IMR-90 (cell line): ENCODE results near the gene FSTL3. TPM values are rescaled to one million over a fixed set of nuclear protein-coding genes. Genes with fewer than 3 reads are reported as not detected.

Experiments used
- ATAC-seq: fragments of 200-7000 bp; cut with Tn5 transposase; 2 replicates; pipeline ENCODE4 v1.9.1; 2020; ENCODE audit warnings: low read depth, mild to moderate bottlenecking, moderate library complexity
- BruUV-seq: library from RNA; stranded (reverse); fragments of 400-500 nt; replicated peaks from 2 replicates; lab custom pipeline; 2021; lab: Mats Ljungman, UMichigan
- CTCF ChIA-PET: fragments of 300-600 bp; formaldehyde crosslinking; extraction: SDS; loops from one replicate; lab custom pipeline; 2021; ENCODE audit warnings: antibody characterized with exemption; lab: Yijun Ruan, JAX
- POLR2A ChIA-PET: fragments of 300-600 bp; sonication (Branson Sonifier 250); formaldehyde crosslinking; loops from one replicate; lab custom pipeline; 2022; ENCODE audit warnings: antibody characterized with exemption; ENCODE audit not compliant: unreplicated experiment; lab: Charles Lee
- DNase-seq: peaks from one replicate; pipeline ENCODE4 v3.0.0; 2013
- H2AFZ ChIP-seq: replicated peaks from 2 replicates; pipeline ENCODE3; 2013; ENCODE audit warnings: low read length, mild to moderate bottlenecking; ENCODE audit not compliant: poor library complexity
- H2AK5ac ChIP-seq: 2 replicates; pipeline ENCODE4 v1.6.1; 2013; ENCODE audit warnings: low read depth, low read length, inconsistent platforms
- H2AK9ac ChIP-seq: replicated peaks from 2 replicates; pipeline ENCODE3; 2013; ENCODE audit warnings: mild to moderate bottlenecking, low read depth, low read length, moderate library complexity; ENCODE audit not compliant: poor library complexity
- H2BK120ac ChIP-seq: 2 replicates; pipeline ENCODE4 v1.6.1; 2013; ENCODE audit warnings: low read depth, low read length, inconsistent platforms
- H2BK15ac ChIP-seq: 3 replicates; pipeline ENCODE4 v1.6.1; 2013; ENCODE audit warnings: low read depth, low read length, inconsistent platforms
- H2BK20ac ChIP-seq: 2 replicates; pipeline ENCODE4 v1.6.1; 2013; ENCODE audit warnings: low read depth, mild to moderate bottlenecking, inconsistent platforms, low read length, moderate library complexity
- H2BK5ac ChIP-seq: 2 replicates; pipeline ENCODE4 v1.6.1; 2013; ENCODE audit warnings: mild to moderate bottlenecking, low read depth, low read length, inconsistent platforms; ENCODE audit not compliant: poor library complexity, severe bottlenecking
- H3K14ac ChIP-seq: replicated peaks from 2 replicates; pipeline ENCODE4 v1.6.1; 2013; ENCODE audit warnings: low read depth, low read length, inconsistent platforms
- H3K18ac ChIP-seq: 2 replicates; pipeline ENCODE4 v1.6.1; 2013; ENCODE audit warnings: low read depth, low read length, control low read depth
- H3K23ac ChIP-seq: 2 replicates; pipeline ENCODE4 v1.6.1; 2013; ENCODE audit warnings: low read depth, low read length, inconsistent platforms
- H3K27ac ChIP-seq: 2 replicates; pipeline ENCODE4 v1.5.1; 2013; ENCODE audit warnings: mild to moderate bottlenecking, control low read depth, low read length; ENCODE audit not compliant: insufficient read depth
- H3K27me3 ChIP-seq: 2 replicates; pipeline ENCODE4 v1.6.1; 2013; ENCODE audit warnings: low read length; ENCODE audit not compliant: control insufficient read depth, insufficient read depth
- H3K36me3 ChIP-seq: 2 replicates; pipeline ENCODE4 v1.6.1; 2013; ENCODE audit warnings: low read length, mixed read lengths; ENCODE audit not compliant: control insufficient read depth, insufficient read depth
- H3K4ac ChIP-seq: 2 replicates; pipeline ENCODE4 v1.6.1; 2013; ENCODE audit warnings: low read depth, low read length, inconsistent platforms
- H3K4me1 ChIP-seq: 2 replicates; pipeline ENCODE4 v1.6.1; 2013; ENCODE audit warnings: low read length, mixed read lengths; ENCODE audit not compliant: control insufficient read depth, insufficient read depth
- H3K4me2 ChIP-seq: 2 replicates; pipeline ENCODE4 v1.6.1; 2013; ENCODE audit warnings: low read depth, mild to moderate bottlenecking, control low read depth, low read length, moderate library complexity
- H3K4me3 ChIP-seq: 2 replicates; pipeline ENCODE4 v1.5.1; 2013; ENCODE audit warnings: low read depth, mild to moderate bottlenecking, control low read depth, low read length, moderate library complexity; ENCODE audit not compliant: insufficient read depth
- H3K56ac ChIP-seq: 2 replicates; pipeline ENCODE4 v1.6.1; 2013; ENCODE audit warnings: low read length, inconsistent platforms; ENCODE audit not compliant: insufficient read depth; ENCODE audit errors: extremely low read depth
- H3K79me1 ChIP-seq, 2 experiments: 2 replicates each; pipeline ENCODE4 v1.6.1; 2013; ENCODE audit warnings: low read length in 2 of 2, inconsistent platforms in 1 of 2, low read depth in 1 of 2
- H3K9ac ChIP-seq: 2 replicates; pipeline ENCODE4 v1.6.1; 2013; ENCODE audit warnings: low read depth, low read length, control low read depth
- H3K9me1 ChIP-seq: 2 replicates; pipeline ENCODE4 v1.6.1; 2013; ENCODE audit warnings: low read length, inconsistent platforms; ENCODE audit not compliant: insufficient read depth
- H3K9me3 ChIP-seq: 2 replicates; pipeline ENCODE4 v1.6.1; 2013; ENCODE audit warnings: low read length; ENCODE audit not compliant: control insufficient read depth, insufficient read depth
- H4K20me1 ChIP-seq: 2 replicates; pipeline ENCODE4 v1.6.1; 2013; ENCODE audit warnings: low read length, inconsistent platforms; ENCODE audit not compliant: insufficient read depth
- H4K5ac ChIP-seq: 2 replicates; pipeline ENCODE4 v1.6.1; 2013; ENCODE audit warnings: mild to moderate bottlenecking, low read depth, low read length, control low read depth
- H4K8ac ChIP-seq, 2 experiments: 2 replicates each; pipeline ENCODE4 v1.6.1; 2013; ENCODE audit warnings: low read depth in 2 of 2, low read length in 2 of 2, control low read depth in 1 of 2, inconsistent platforms in 1 of 2
- H4K91ac ChIP-seq: 2 replicates; pipeline ENCODE4 v1.6.1; 2013; ENCODE audit warnings: low read depth, low read length, inconsistent platforms; ENCODE audit not compliant: insufficient read depth
- BHLHE40 ChIP-seq: fragments of 150-350 bp; IDR thresholded peaks from 2 replicates; pipeline ENCODE4 v1.6.1; 2016; ENCODE audit warnings: mild to moderate bottlenecking, low read depth, low read length
- FOS ChIP-seq: fragments of 150-350 bp; IDR thresholded peaks from 2 replicates; pipeline ENCODE4 v1.6.1; 2016; ENCODE audit warnings: low read depth, low read length
- MAFK ChIP-seq: IDR thresholded peaks from 2 replicates; pipeline ENCODE4 v1.6.1; 2012; ENCODE audit warnings: low read depth, low read length, improper control_type of control experiment
- MAZ ChIP-seq: IDR thresholded peaks from 2 replicates; pipeline ENCODE4 v1.6.1; 2012; ENCODE audit warnings: low read depth, mild to moderate bottlenecking, low read length, improper control_type of control experiment, moderate library complexity, borderline replicate concordance
- MXI1 ChIP-seq: IDR thresholded peaks from 2 replicates; pipeline ENCODE4 v1.6.1; 2012; ENCODE audit warnings: low read depth, mild to moderate bottlenecking, low read length, moderate library complexity, borderline replicate concordance
- NFE2L2 ChIP-seq: fragments of 150-350 bp; IDR thresholded peaks from 2 replicates; pipeline ENCODE4 v1.6.1; 2016; ENCODE audit warnings: low read depth, mild to moderate bottlenecking, low read length
- POLR2A ChIP-seq: IDR thresholded peaks from 2 replicates; pipeline ENCODE4 v1.6.1; 2012; ENCODE audit warnings: mild to moderate bottlenecking, low read depth, low read length
- RAD21 ChIP-seq: IDR thresholded peaks from 2 replicates; pipeline ENCODE4 v1.6.1; 2012; ENCODE audit warnings: low read length, improper control_type of control experiment
- RCOR1 ChIP-seq: IDR thresholded peaks from 2 replicates; pipeline ENCODE4 v1.6.1; 2012; ENCODE audit warnings: mild to moderate bottlenecking, low read length, improper control_type of control experiment; ENCODE audit not compliant: insufficient replicate concordance
- RFX5 ChIP-seq: IDR thresholded peaks from 2 replicates; pipeline ENCODE4 v1.8.0; 2012; ENCODE audit warnings: low read depth, mild to moderate bottlenecking, low read length, moderate library complexity
- SMC3 ChIP-seq: fragments of 150-350 bp; IDR thresholded peaks from 2 replicates; pipeline ENCODE4 v1.6.1; 2016; ENCODE audit warnings: low read depth, mild to moderate bottlenecking, antibody characterized with exemption, low read length, moderate library complexity
- WGBS, 2 experiments: methylation state at CpG; one replicate each; pipeline versions ENCODE4 v1.1.5 to v1.1.7; 2013; ENCODE audit warnings: missing lambda C conversion rate in 2 of 2; ENCODE audit not compliant: insufficient read length in 1 of 2; ENCODE audit errors: extremely low coverage in 2 of 2; 5-methylcytosine and 5-hydroxymethylcytosine counted together
- dilution Hi-C: fragments of 300-500 bp; cut with HindIII; formaldehyde crosslinking; loops from one replicate; pipeline ENCODE4 v1.14.3; 2018; ENCODE audit warnings: low sequenced_read_pairs; ENCODE audit not compliant: unreplicated experiment
- in situ Hi-C: fragments of 300-500 bp; cut with MboI; formaldehyde crosslinking; loops from 3 replicates; pipeline ENCODE4 v1.14.3; 2019; ENCODE audit warnings: low sequenced_read_pairs, inconsistent platforms, mixed read lengths
- intact Hi-C: fragments of 100-400 bp; cut with micrococcal nuclease; formaldehyde crosslinking; loops from 2 replicates; pipeline ENCODE4 v1.10.0; 2022
- polyA plus RNA-seq, 3 experiments: library from polyadenylated mRNA; depleted of rRNA; stranded (reverse); fragments of >200 nt; gene quantifications; 2 replicates each; pipeline ENCODE4 v1.2.3, GENCODE V29; 2012; ENCODE audit warnings: low replicate concordance in 1 of 3
- total RNA-seq: library from RNA; depleted of rRNA; stranded (reverse); fragments of >200 nt; gene quantifications from 2 replicates; pipeline ENCODE4 v1.2.3, GENCODE V29; 2012
- TF ChIP-seq, protein P1 (sequence below): fragments of 150-350 bp; IDR thresholded peaks from 2 replicates; pipeline ENCODE4 v1.6.1; 2016; ENCODE audit warnings: low read depth, mild to moderate bottlenecking, low read length, moderate library complexity, borderline replicate concordance
- TF ChIP-seq, protein P2 (sequence below): conservative IDR thresholded peaks from 2 replicates; pipeline ENCODE4 v1.5.1; 2012; ENCODE audit warnings: mild to moderate bottlenecking, low read depth, low read length, improper control_type of control experiment

Gene FSTL3
- total and polyA plus RNA-seq, 2 of the 4 experiments (the other 2 are of a cell fraction) = 32.3 to 76.9 TPM

DNA sequence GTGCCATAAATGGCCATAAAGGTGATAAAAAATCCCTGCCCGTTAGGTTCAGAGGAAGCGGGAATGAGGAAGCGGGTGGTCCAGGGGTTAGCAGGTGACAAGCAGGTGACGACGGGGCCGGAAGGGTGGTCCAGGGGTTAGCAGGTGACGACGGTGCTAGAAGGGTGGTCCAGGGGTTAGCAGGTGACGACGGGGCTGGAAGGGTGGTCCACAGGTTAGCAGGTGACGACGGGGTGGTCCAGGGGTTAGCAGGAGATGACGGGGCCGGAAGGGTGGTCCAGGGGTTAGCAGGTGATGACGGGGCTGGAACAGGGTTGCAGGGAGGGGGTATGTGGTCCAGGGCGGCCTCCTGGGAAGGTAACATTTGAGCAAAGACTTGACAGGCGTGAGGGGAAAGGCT, 12.8 kb downstream of the FSTL3 start:
- no TSS peak for BruUV-seq
- Histone ChIP-seq H3K27ac (no peak overlapping the region), H3K56ac (no peak overlapping the region), H2BK20ac (no peak overlapping the region), H3K14ac (no peak overlapping the region), H3K23ac (no peak overlapping the region), H3K36me3 (no peaks in the 10 kb centered on the region), H4K20me1 (no peaks in the 10 kb centered on the region), H2AK9ac (no peak overlapping the region), H2BK120ac (no peak overlapping the region), H4K91ac (no peak overlapping the region), H2BK5ac (no peak overlapping the region), H2BK15ac (no peak overlapping the region), H3K4me3 (no peak overlapping the region), H2AK5ac (no peak overlapping the region), H3K27me3 (no peaks in the 10 kb centered on the region), H3K9me1 (no peaks in the 10 kb centered on the region), H4K5ac (no peak overlapping the region), H3K18ac (no peak overlapping the region), H3K79me1 (no peaks in the 10 kb centered on the region), H4K8ac (no peak overlapping the region), H3K4me2 (no peak overlapping the region), H3K4ac (no peak overlapping the region), H2AFZ (no peak overlapping the region), H3K9me3 (no peaks in the 10 kb centered on the region), H3K4me1 (peaks cover 3% of the 10 kb centered on the region; the same call in 1 of the 2 replicates), H3K9ac (no peak overlapping the region)
- dilution Hi-C loops (no loop called here), intact Hi-C loops (no loop called here), in situ Hi-C loops (no loop called here)
- no peak for TF ChIP-seq FOS
- no peak for TF ChIP-seq RAD21
- TF ChIP-seq, protein P1, sequence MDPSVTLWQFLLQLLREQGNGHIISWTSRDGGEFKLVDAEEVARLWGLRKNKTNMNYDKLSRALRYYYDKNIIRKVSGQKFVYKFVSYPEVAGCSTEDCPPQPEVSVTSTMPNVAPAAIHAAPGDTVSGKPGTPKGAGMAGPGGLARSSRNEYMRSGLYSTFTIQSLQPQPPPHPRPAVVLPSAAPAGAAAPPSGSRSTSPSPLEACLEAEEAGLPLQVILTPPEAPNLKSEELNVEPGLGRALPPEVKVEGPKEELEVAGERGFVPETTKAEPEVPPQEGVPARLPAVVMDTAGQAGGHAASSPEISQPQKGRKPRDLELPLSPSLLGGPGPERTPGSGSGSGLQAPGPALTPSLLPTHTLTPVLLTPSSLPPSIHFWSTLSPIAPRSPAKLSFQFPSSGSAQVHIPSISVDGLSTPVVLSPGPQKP = no peak
- TF ChIP-seq BHLHE40 = no peak
- no peak for TF ChIP-seq RCOR1
- TF ChIP-seq SMC3 = no peak
- no peak for TF ChIP-seq RFX5
- TF ChIP-seq, protein P2, sequence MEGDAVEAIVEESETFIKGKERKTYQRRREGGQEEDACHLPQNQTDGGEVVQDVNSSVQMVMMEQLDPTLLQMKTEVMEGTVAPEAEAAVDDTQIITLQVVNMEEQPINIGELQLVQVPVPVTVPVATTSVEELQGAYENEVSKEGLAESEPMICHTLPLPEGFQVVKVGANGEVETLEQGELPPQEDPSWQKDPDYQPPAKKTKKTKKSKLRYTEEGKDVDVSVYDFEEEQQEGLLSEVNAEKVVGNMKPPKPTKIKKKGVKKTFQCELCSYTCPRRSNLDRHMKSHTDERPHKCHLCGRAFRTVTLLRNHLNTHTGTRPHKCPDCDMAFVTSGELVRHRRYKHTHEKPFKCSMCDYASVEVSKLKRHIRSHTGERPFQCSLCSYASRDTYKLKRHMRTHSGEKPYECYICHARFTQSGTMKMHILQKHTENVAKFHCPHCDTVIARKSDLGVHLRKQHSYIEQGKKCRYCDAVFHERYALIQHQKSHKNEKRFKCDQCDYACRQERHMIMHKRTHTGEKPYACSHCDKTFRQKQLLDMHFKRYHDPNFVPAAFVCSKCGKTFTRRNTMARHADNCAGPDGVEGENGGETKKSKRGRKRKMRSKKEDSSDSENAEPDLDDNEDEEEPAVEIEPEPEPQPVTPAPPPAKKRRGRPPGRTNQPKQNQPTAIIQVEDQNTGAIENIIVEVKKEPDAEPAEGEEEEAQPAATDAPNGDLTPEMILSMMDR = no peak
- no peak for TF ChIP-seq NFE2L2
- TF ChIP-seq POLR2A = no peak
- TF ChIP-seq MAZ = no peak
- no peak for TF ChIP-seq MAFK
- TF ChIP-seq MXI1 = no peak
- 75% methylated on average over 8 of the region's 17 CpGs; no CpG with 5 or more reads in 1 of the 2 experiments for WGBS, 2 experiments
- ChIA-PET POLR2A (no interaction called here), CTCF (no interaction called here)
- DNase-seq (no peak), ATAC-seq (no peak)
